Activated CD4-positive, alpha-beta T cell treated with anti-CD3 and anti-CD28 coated beads, Interleukin-2, Interleukin-4, amounts not matched to agents 100 ng/mL and 50 ng/mL, durations not matched to agents 16 hours and 8 hours (primary cell): ENCODE results near the gene MRPL53.
A peak's percentile ranks its signal among the peaks of the same experiment; 100 is the strongest.

Experiments used
- DNase-seq: peaks from one replicate; pipeline ENCODE4 v3.0.0-alpha.2; 2020; ENCODE audit warnings: low spot score

The MRPL53 gene

GRCh38 chr2:74472086-74472944 lies at the start of gene MRPL53:
Gene MRPL53, minus strand, starts transcription at chr2:74472680. Its CDS starts 20 bp downstream, at chr2:74472660.
- DNase-seq, result peak; percentile 97

- DNase-seq, result no peak
Observed at GRCh38 chr2:74516650-74517049, 44.2 kb upstream of the MRPL53 start.

GRCh38 chr2:74515981-74516633 lies 43.6 kb upstream of the MRPL53 start:
- DNase-seq, result peak; percentile 72

GRCh38 chr2:74515271-74515980 lies 42.9 kb upstream of the MRPL53 start:
- DNase-seq, result no peak

- DNase-seq, result no peak
Observed at GRCh38 chr2:74514368-74515270, 42.1 kb upstream of the MRPL53 start, which contains the start of gene TLX2. Gene TLX2, plus strand, starts transcription at chr2:74514450. Its CDS starts 357 bp downstream, at chr2:74514807.

- no peak for DNase-seq
Observed at GRCh38 chr2:74513605-74514367, 41.3 kb upstream of the MRPL53 start.

- no peak for DNase-seq
Observed at GRCh38 chr2:74512744-74513604, 40.5 kb upstream of the MRPL53 start.

- no peak for DNase-seq
Observed at GRCh38 chr2:74511104-74511989, 38.9 kb upstream of the MRPL53 start.

- DNase-seq, result no peak
Observed at GRCh38 chr2:74510272-74510671, 37.8 kb upstream of the MRPL53 start.

GRCh38 chr2:74507926-74508520 lies 35.5 kb upstream of the MRPL53 start:
- no peak for DNase-seq

GRCh38 chr2:74507145-74507925 lies 34.9 kb upstream of the MRPL53 start, which contains the start of gene PCGF1:
Gene PCGF1, minus strand, starts transcription at chr2:74507695. Its CDS starts 27 bp downstream, at chr2:74507668.
- DNase-seq, result peak; percentile 98

GRCh38 chr2:74505448-74506246 lies 33.2 kb upstream of the MRPL53 start:
- no peak for DNase-seq

- DNase-seq, result no peak
Observed at GRCh38 chr2:74504591-74504990, 32.1 kb upstream of the MRPL53 start.

- no peak for DNase-seq
Observed at GRCh38 chr2:74503506-74504475, 31.3 kb upstream of the MRPL53 start.
